Effector memory CD8-positive, alpha-beta T cell (primary cell): ENCODE measurements around the gene EZR.

Experiments used
- ATAC-seq: fragments of 150-1000 bp; cut with Tn5 transposase; replicated peaks from 2 replicates; pipeline ENCODE4 v1.10.0; 2021; ENCODE audit warnings: mild to moderate bottlenecking, moderate library complexity
- DNase-seq, 3 experiments: peaks; one replicate each; pipeline ENCODE4 v3.0.0; 2021
- H3K27ac Mint-ChIP-seq, 2 donors: one replicate each; pipeline ENCODE4 v1.8.0; 2022; ENCODE audit warnings: mild to moderate bottlenecking in 2 of 2, mixed read lengths in 2 of 2, moderate library complexity in 2 of 2
- H3K27me3 Mint-ChIP-seq, 2 donors: one replicate each; pipeline ENCODE4 v1.8.0; 2022; ENCODE audit warnings: mixed read lengths in 2 of 2
- H3K36me3 Mint-ChIP-seq: one replicate; pipeline ENCODE4 v1.8.0; 2022; ENCODE audit warnings: mild to moderate bottlenecking, moderate library complexity, mixed read lengths; ENCODE audit not compliant: insufficient read depth
- H3K4me1 Mint-ChIP-seq, 2 donors: one replicate each; pipeline ENCODE4 v1.8.0; 2022; ENCODE audit warnings: low read depth in 2 of 2, mixed read lengths in 2 of 2
- H3K4me3 Mint-ChIP-seq, 2 donors: one replicate each; pipeline ENCODE4 v1.8.0; 2022; ENCODE audit warnings: mild to moderate bottlenecking in 2 of 2, mixed read lengths in 2 of 2, moderate library complexity in 2 of 2
- H3K9me3 Mint-ChIP-seq, 2 donors: one replicate each; pipeline ENCODE4 v1.8.0; 2022; ENCODE audit warnings: mixed read lengths in 2 of 2

Gene EZR

GRCh38 chr6:158808442-158808833 lies 10.7 kb downstream of the EZR start:
- Mint-ChIP-seq H3K27me3 (no peaks in the 10 kb centered on the region), H3K36me3 (peaks cover 93% of the 10 kb centered on the region), H3K9me3 (peaks cover 0 to 2% of the 10 kb centered on the region in 2 donors), H3K27ac (peak overlapping the region; percentile 76 to 86), H3K4me1 (peaks cover 83 to 96% of the 10 kb centered on the region in 2 donors), H3K4me3 (peak overlapping the region; percentile 50 to 99)
- no peak for ATAC-seq
- DNase-seq = no peak

- Mint-ChIP-seq H3K9me3 (no peaks in the 10 kb centered on the region), H3K4me1 (peaks cover 78 to 94% of the 10 kb centered on the region in 2 donors), H3K36me3 (peaks cover 89% of the 10 kb centered on the region), H3K4me3 (peak overlapping the region; percentile 50 to 99), H3K27me3 (no peaks in the 10 kb centered on the region), H3K27ac (peak overlapping the region; percentile 76 to 86)
- DNase-seq (no peak), ATAC-seq (no peak)
Measured at GRCh38 chr6:158807515-158808441, 11.4 kb downstream of the EZR start.

- H3K27me3 Mint-ChIP-seq = no peaks in the 10 kb centered on the region
- H3K4me3 Mint-ChIP-seq = peak overlapping the region; percentile 50 to 99
- ATAC-seq = no peak
- no peaks in the 10 kb centered on the region for H3K9me3 Mint-ChIP-seq
- DNase-seq = no peak
- peaks cover 91% of the 10 kb centered on the region for H3K36me3 Mint-ChIP-seq
- peaks cover 74 to 90% of the 10 kb centered on the region in 2 donors for H3K4me1 Mint-ChIP-seq
- peak overlapping the region; percentile 76 to 86 for H3K27ac Mint-ChIP-seq
Measured at GRCh38 chr6:158805698-158806377, 13.3 kb downstream of the EZR start.

GRCh38 chr6:158804207-158804606 lies 15.0 kb downstream of the EZR start:
- ATAC-seq (no peak), DNase-seq (no peak)
- H3K4me3 Mint-ChIP-seq = peak overlapping the region; percentile 70 to 72
- peaks cover 71 to 82% of the 10 kb centered on the region in 2 donors for H3K4me1 Mint-ChIP-seq
- H3K36me3 Mint-ChIP-seq = peaks cover 84% of the 10 kb centered on the region
- no peaks in the 10 kb centered on the region for H3K9me3 Mint-ChIP-seq
- H3K27ac Mint-ChIP-seq = peak overlapping the region; percentile 86 to 87
- no peaks in the 10 kb centered on the region for H3K27me3 Mint-ChIP-seq

GRCh38 chr6:158803733-158804143 lies 15.4 kb downstream of the EZR start:
- peak; percentile 80 for ATAC-seq
- peak overlapping the region; percentile 86 to 87 for H3K27ac Mint-ChIP-seq

GRCh38 chr6:158801655-158802294 lies 17.4 kb downstream of the EZR start:
- peak overlapping the region; percentile 14 to 70 for H3K4me3 Mint-ChIP-seq
- H3K9me3 Mint-ChIP-seq = no peaks in the 10 kb centered on the region
- ATAC-seq (no peak), DNase-seq (no peak)
- H3K36me3 Mint-ChIP-seq = peaks cover 80% of the 10 kb centered on the region
- peaks cover 61 to 78% of the 10 kb centered on the region in 2 donors for H3K4me1 Mint-ChIP-seq
- H3K27ac Mint-ChIP-seq = peak overlapping the region in 1 of 2 donors; percentile 58
- H3K27me3 Mint-ChIP-seq = no peaks in the 10 kb centered on the region

More at GRCh38 chr6:158803733-158804143, 15.4 kb downstream of the EZR start:
- Mint-ChIP-seq H3K4me3 (peak overlapping the region; percentile 70 to 72), H3K36me3 (peaks cover 81% of the 10 kb centered on the region), H3K27me3 (no peaks in the 10 kb centered on the region), H3K4me1 (peaks cover 71 to 80% of the 10 kb centered on the region in 2 donors), H3K9me3 (no peaks in the 10 kb centered on the region)
- peak; percentile 40 to 56 (median 49) for DNase-seq

GRCh38 chr6:158799051-158799792 lies 19.9 kb downstream of the EZR start:
- no peaks in the 10 kb centered on the region for H3K27me3 Mint-ChIP-seq
- H3K27ac Mint-ChIP-seq = peak overlapping the region; percentile 5 to 86
- peaks cover 75% of the 10 kb centered on the region for H3K36me3 Mint-ChIP-seq
- no peak for ATAC-seq
- H3K4me3 Mint-ChIP-seq = peak overlapping the region; percentile 39 to 54
- H3K9me3 Mint-ChIP-seq = no peaks in the 10 kb centered on the region
- no peak for DNase-seq
- peaks cover 61 to 71% of the 10 kb centered on the region in 2 donors for H3K4me1 Mint-ChIP-seq

GRCh38 chr6:158798311-158798710 lies 20.9 kb downstream of the EZR start:
- ATAC-seq (no peak), DNase-seq (no peak)

GRCh38 chr6:158797331-158798310 lies 21.5 kb downstream of the EZR start:
- H3K36me3 Mint-ChIP-seq = peaks cover 74% of the 10 kb centered on the region
- DNase-seq (no peak), ATAC-seq (no peak)
- peak overlapping the region; percentile 86 to 95 for H3K27ac Mint-ChIP-seq
- peak overlapping the region; percentile 65 to 84 for H3K4me3 Mint-ChIP-seq
- H3K9me3 Mint-ChIP-seq = no peaks in the 10 kb centered on the region
- H3K4me1 Mint-ChIP-seq = peaks cover 61 to 68% of the 10 kb centered on the region in 2 donors
- H3K27me3 Mint-ChIP-seq = no peaks in the 10 kb centered on the region

More at GRCh38 chr6:158798311-158798710, 20.9 kb downstream of the EZR start:
- Mint-ChIP-seq H3K4me3 (peak overlapping the region; percentile 54 to 84), H3K27me3 (no peaks in the 10 kb centered on the region), H3K36me3 (peaks cover 75% of the 10 kb centered on the region), H3K27ac (peak overlapping the region; percentile 86 to 95), H3K9me3 (no peaks in the 10 kb centered on the region), H3K4me1 (peaks cover 62 to 69% of the 10 kb centered on the region in 2 donors)

- Mint-ChIP-seq H3K9me3 (no peaks in the 10 kb centered on the region), H3K36me3 (peaks cover 70% of the 10 kb centered on the region), H3K4me1 (peaks cover 58 to 70% of the 10 kb centered on the region in 2 donors), H3K4me3 (peak overlapping the region; percentile 65 to 84), H3K27me3 (no peaks in the 10 kb centered on the region), H3K27ac (peak overlapping the region; percentile 88 to 95)
- ATAC-seq (no peak), DNase-seq (no peak)
Measured at GRCh38 chr6:158796353-158796752, 22.8 kb downstream of the EZR start.

GRCh38 chr6:158795516-158795915 lies 23.7 kb downstream of the EZR start:
- H3K27me3 Mint-ChIP-seq = no peaks in the 10 kb centered on the region
- H3K27ac Mint-ChIP-seq = peak overlapping the region; percentile 88 to 95
- ATAC-seq (peak; percentile 20), DNase-seq (no peak)
- H3K4me3 Mint-ChIP-seq = peak overlapping the region; percentile 65 to 84
- peaks cover 69% of the 10 kb centered on the region for H3K36me3 Mint-ChIP-seq
- peaks cover 61 to 76% of the 10 kb centered on the region in 2 donors for H3K4me1 Mint-ChIP-seq
- no peaks in the 10 kb centered on the region for H3K9me3 Mint-ChIP-seq

- H3K27me3 Mint-ChIP-seq = no peaks in the 10 kb centered on the region
- H3K36me3 Mint-ChIP-seq = peaks cover 81% of the 10 kb centered on the region
- peak in 1 of 3 experiments; percentile 43 for DNase-seq
Measured at GRCh38 chr6:158793432-158793831, 25.7 kb downstream of the EZR start.

More at GRCh38 chr6:158793432-158793831, 25.7 kb downstream of the EZR start:
- peak overlapping the region; percentile 62 to 95 for H3K27ac Mint-ChIP-seq
- no peaks in the 10 kb centered on the region for H3K9me3 Mint-ChIP-seq
- peak; percentile 36 for ATAC-seq
- H3K4me1 Mint-ChIP-seq = peaks cover 65 to 81% of the 10 kb centered on the region in 2 donors
- peak overlapping the region; percentile 19 to 60 for H3K4me3 Mint-ChIP-seq
